HCT116 (cell line): ENCODE data around the gene NT5E.

Experiments
- ATF3 ChIP-seq: IDR thresholded peaks from 2 replicates; pipeline ENCODE4 v1.6.1; 2012
- EZH2phosphoT487 ChIP-seq: fragments of 200-600 bp; IDR thresholded peaks from 2 replicates; pipeline ENCODE4 v1.6.1; 2018; ENCODE audit warnings: antibody characterized with exemption, borderline replicate concordance
- JUND ChIP-seq: IDR thresholded peaks from 2 replicates; pipeline ENCODE4 v1.6.1; 2012
- MAX ChIP-seq: IDR thresholded peaks from 2 replicates; pipeline ENCODE4 v1.6.1; 2012
- POLR2A ChIP-seq: IDR thresholded peaks from 2 replicates; pipeline ENCODE4 v1.7.0; 2011; ENCODE audit warnings: borderline replicate concordance; ENCODE audit not compliant: insufficient read depth, insufficient read length; ENCODE audit errors: extremely low read depth
- POLR2AphosphoS5 ChIP-seq: IDR thresholded peaks from 2 replicates; pipeline ENCODE4 v1.6.1; 2011; ENCODE audit warnings: mild to moderate bottlenecking, low read depth, low read length, moderate library complexity
- RAD21 ChIP-seq: IDR thresholded peaks from 2 replicates; pipeline ENCODE4 v1.6.1; 2012; ENCODE audit warnings: low read depth, mild to moderate bottlenecking
- SP1 ChIP-seq: IDR thresholded peaks from 2 replicates; pipeline ENCODE4 v1.6.1; 2012; ENCODE audit warnings: low read depth
- ZNF274 ChIP-seq: fragments of 200-500 bp; sonication (Bioruptor generic); IDR thresholded peaks from 2 replicates; pipeline ENCODE4 v1.6.1; 2014; ENCODE audit warnings: mild to moderate bottlenecking, low read depth, low read length, inconsistent platforms
- TF ChIP-seq, protein P1 (sequence below), 3 experiments: fragments of 200-600 bp in 1 of 3; sonication (generic) in 1 of 3; IDR thresholded peaks in 2 of 3; conservative IDR thresholded peaks in 1 of 3; 2 replicates each; pipeline ENCODE4 v1.5.1; 2012 to 2017; ENCODE audit warnings: low read depth in 2 of 3, low read length in 2 of 3, antibody characterized with exemption in 1 of 3, borderline replicate concordance in 1 of 3, control low read depth in 1 of 3, mild to moderate bottlenecking in 1 of 3, mixed read lengths in 1 of 3, mixed run types in 1 of 3, moderate library complexity in 1 of 3; ENCODE audit not compliant: insufficient read depth in 1 of 3

- TF ChIP-seq, protein P1, sequence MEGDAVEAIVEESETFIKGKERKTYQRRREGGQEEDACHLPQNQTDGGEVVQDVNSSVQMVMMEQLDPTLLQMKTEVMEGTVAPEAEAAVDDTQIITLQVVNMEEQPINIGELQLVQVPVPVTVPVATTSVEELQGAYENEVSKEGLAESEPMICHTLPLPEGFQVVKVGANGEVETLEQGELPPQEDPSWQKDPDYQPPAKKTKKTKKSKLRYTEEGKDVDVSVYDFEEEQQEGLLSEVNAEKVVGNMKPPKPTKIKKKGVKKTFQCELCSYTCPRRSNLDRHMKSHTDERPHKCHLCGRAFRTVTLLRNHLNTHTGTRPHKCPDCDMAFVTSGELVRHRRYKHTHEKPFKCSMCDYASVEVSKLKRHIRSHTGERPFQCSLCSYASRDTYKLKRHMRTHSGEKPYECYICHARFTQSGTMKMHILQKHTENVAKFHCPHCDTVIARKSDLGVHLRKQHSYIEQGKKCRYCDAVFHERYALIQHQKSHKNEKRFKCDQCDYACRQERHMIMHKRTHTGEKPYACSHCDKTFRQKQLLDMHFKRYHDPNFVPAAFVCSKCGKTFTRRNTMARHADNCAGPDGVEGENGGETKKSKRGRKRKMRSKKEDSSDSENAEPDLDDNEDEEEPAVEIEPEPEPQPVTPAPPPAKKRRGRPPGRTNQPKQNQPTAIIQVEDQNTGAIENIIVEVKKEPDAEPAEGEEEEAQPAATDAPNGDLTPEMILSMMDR (IDR thresholded peaks at IDR 0.05 in 2 of 3, conservative IDR thresholded peaks at IDR 0.05 in 1 of 3; ENCODE audit: borderline replicate concordance in 1 of 3, insufficient read depth in 1 of 3, low read depth in 2 of 3, low read length in 2 of 3) = no peak
- TF ChIP-seq POLR2AphosphoS5 (no peak), ATF3 (no peak), SP1 (no peak), RAD21 (no peak), EZH2phosphoT487 (no peak), JUND (no peak), ZNF274 (no peak), MAX (no peak), POLR2A (no peak)
These were observed 36.9 kb upstream of the NT5E start for GRCh38 chr6:85412911-85413430.
